Endodermal cell (in vitro differentiated cells): ENCODE results near the gene DENND6B. TPM values are rescaled to one million over a fixed set of nuclear protein-coding genes. Genes with fewer than 3 reads are reported as not detected.

Experiments
- DNase-seq: peaks from one replicate; pipeline ENCODE4 v3.0.0-alpha.2; 2017
- H3K27ac ChIP-seq: 2 replicates; pipeline ENCODE4 v1.5.1; 2013; ENCODE audit warnings: mild to moderate bottlenecking, low read depth, low read length, moderate library complexity
- H3K27me3 ChIP-seq: 2 replicates; pipeline ENCODE4 v1.6.1; 2013; ENCODE audit warnings: mild to moderate bottlenecking, low read length, moderate library complexity; ENCODE audit not compliant: insufficient read depth, control insufficient read depth, poor library complexity, severe bottlenecking
- H3K36me3 ChIP-seq: 2 replicates; pipeline ENCODE4 v1.7.0; 2013; ENCODE audit warnings: mild to moderate bottlenecking, low read length, moderate library complexity; ENCODE audit not compliant: control insufficient read depth, insufficient read depth
- H3K4me1 ChIP-seq: one replicate; pipeline ENCODE4 v1.7.0; 2013; ENCODE audit warnings: low read length; ENCODE audit not compliant: control insufficient read depth, insufficient read depth
- H3K4me3 ChIP-seq: 2 replicates; pipeline ENCODE4 v1.5.1; 2013; ENCODE audit warnings: mild to moderate bottlenecking, low read length, moderate library complexity
- H3K9ac ChIP-seq: 2 replicates; pipeline ENCODE4 v1.6.1; 2013; ENCODE audit warnings: mild to moderate bottlenecking, low read length, moderate library complexity; ENCODE audit not compliant: poor library complexity, severe bottlenecking; ENCODE audit errors: extremely low read depth
- H3K9me3 ChIP-seq: 2 replicates; pipeline ENCODE4 v1.6.1; 2013; ENCODE audit warnings: mild to moderate bottlenecking, low read length, moderate library complexity; ENCODE audit not compliant: control insufficient read depth
- H3K27ac Mint-ChIP-seq: 2 replicates; pipeline ENCODE4 v1.8.0; 2020; ENCODE audit warnings: mixed read lengths
- H3K27me3 Mint-ChIP-seq: 2 replicates; pipeline ENCODE4 v1.8.0; 2021; ENCODE audit warnings: mild to moderate bottlenecking, mixed read lengths; ENCODE audit not compliant: insufficient read depth
- H3K36me3 Mint-ChIP-seq: 2 replicates; pipeline ENCODE4 v1.8.0; 2020; ENCODE audit warnings: low read depth, mixed read lengths
- H3K4me1 Mint-ChIP-seq: 2 replicates; pipeline ENCODE4 v1.8.0; 2020; ENCODE audit warnings: mixed read lengths
- H3K4me3 Mint-ChIP-seq: 2 replicates; pipeline ENCODE4 v1.8.0; 2020; ENCODE audit warnings: mild to moderate bottlenecking, moderate library complexity, mixed read lengths
- H3K9me3 Mint-ChIP-seq: 2 replicates; pipeline ENCODE4 v1.8.0; 2020; ENCODE audit warnings: mild to moderate bottlenecking, mixed read lengths
- CTCF ChIP-seq: fragments of 200-600 bp; sonication (generic); conservative IDR thresholded peaks from 2 replicates; pipeline ENCODE4 v1.5.0; 2021; ENCODE audit warnings: antibody characterized with exemption, mild to moderate bottlenecking
- WGBS, 2 experiments: methylation state at CpG; one replicate each; pipeline versions ENCODE4 v1.1.5 to v1.1.7; 2013; ENCODE audit warnings: missing lambda C conversion rate in 2 of 2, mixed read lengths in 1 of 2; ENCODE audit not compliant: insufficient coverage in 1 of 2, insufficient read length in 1 of 2; 5-methylcytosine and 5-hydroxymethylcytosine counted together
- total RNA-seq, 2 donors: library from RNA; stranded (reverse); fragmentation: NEBNext Ultra II Directional in 1 of 2; extraction: Animal tissue kit (Norgen Biotek cat#: 25700) in 1 of 2; gene quantifications; 2 replicates in 1 of 2; 3 replicates in 1 of 2; pipeline ENCODE4 v1.2.1, GENCODE V29; 2021

The DENND6B gene
- total RNA-seq, 2 donors from 2014 or later = 8.3 to 14.2 TPM

- H3K36me3 Mint-ChIP-seq = no peaks in the 10 kb centered on the region
- no peak overlapping the region for H3K27ac ChIP-seq
- no peaks in the 10 kb centered on the region for H3K36me3 ChIP-seq
- H3K4me1 Mint-ChIP-seq = peaks cover 3% of the 10 kb centered on the region
- no peak overlapping the region for H3K27ac Mint-ChIP-seq
- H3K27me3 Mint-ChIP-seq = peaks cover 1% of the 10 kb centered on the region
- H3K9me3 Mint-ChIP-seq = no peaks in the 10 kb centered on the region
- no peak overlapping the region for H3K9ac ChIP-seq
- no peak for DNase-seq
- no peak overlapping the region for H3K4me3 ChIP-seq
- H3K4me3 Mint-ChIP-seq = no peak overlapping the region
- 93% methylated on average over 16 to 21 of the region's 21 CpGs for WGBS, 2 experiments
- H3K27me3 ChIP-seq = no peaks in the 10 kb centered on the region
- H3K9me3 ChIP-seq = no peaks in the 10 kb centered on the region
- TF ChIP-seq CTCF = no peak
- no peaks in the 10 kb centered on the region for H3K4me1 ChIP-seq
These were observed 8.0 kb downstream of the DENND6B start for GRCh38 chr22:50318698-50319411.

- Mint-ChIP-seq H3K36me3 (no peaks in the 10 kb centered on the region), H3K4me1 (peaks cover 3% of the 10 kb centered on the region), H3K27me3 (peaks cover 1% of the 10 kb centered on the region), H3K27ac (no peak overlapping the region), H3K9me3 (no peaks in the 10 kb centered on the region), H3K4me3 (no peak overlapping the region)
- Histone ChIP-seq H3K9ac (no peak overlapping the region), H3K9me3 (no peaks in the 10 kb centered on the region), H3K4me1 (no peaks in the 10 kb centered on the region), H3K36me3 (no peaks in the 10 kb centered on the region), H3K27ac (no peak overlapping the region), H3K27me3 (no peaks in the 10 kb centered on the region), H3K4me3 (no peak overlapping the region)
- no peak for TF ChIP-seq CTCF
- DNase-seq = no peak
- WGBS, 2 experiments = 86 to 91% methylated on average over 5 to 7 of the region's 7 CpGs
These were observed 8.5 kb downstream of the DENND6B start for GRCh38 chr22:50318356-50318697.

GRCh38 chr22:50317674-50318073, 9.1 kb downstream of the DENND6B start:
- Mint-ChIP-seq H3K4me3 (no peak overlapping the region), H3K4me1 (peaks cover 3% of the 10 kb centered on the region), H3K36me3 (no peaks in the 10 kb centered on the region), H3K9me3 (no peaks in the 10 kb centered on the region), H3K27ac (no peak overlapping the region), H3K27me3 (peaks cover 1% of the 10 kb centered on the region)
- Histone ChIP-seq H3K4me3 (no peak overlapping the region), H3K9ac (no peak overlapping the region), H3K27ac (no peak overlapping the region), H3K4me1 (no peaks in the 10 kb centered on the region), H3K36me3 (no peaks in the 10 kb centered on the region), H3K9me3 (no peaks in the 10 kb centered on the region), H3K27me3 (no peaks in the 10 kb centered on the region)
- no peak for DNase-seq
- TF ChIP-seq CTCF = no peak
- WGBS, 2 experiments = 90 to 93% methylated on average over 5 to 7 of the region's 7 CpGs
